Left lobe of liver (tissue), 2 donors: ENCODE measurements around the gene P4HB. TPM values are rescaled to one million over a fixed set of nuclear protein-coding genes. Genes with fewer than 3 reads are reported as not detected.
A peak's percentile ranks its signal among the peaks of the same experiment; 100 is the strongest.

Experiments
- ATAC-seq: fragments of 200-7000 bp; cut with Tn5 transposase; one replicate; pipeline ENCODE4 v1.9.1; 2020; ENCODE audit warnings: mild to moderate bottlenecking, moderate library complexity
- DNase-seq: peaks from one replicate; pipeline ENCODE4 v3.0.0-alpha.2; 2020; ENCODE audit warnings: low spot score
- total RNA-seq: library from RNA; stranded (reverse); gene quantifications from one replicate; pipeline ENCODE4 v1.2.1, GENCODE V29; 2021
- donor health status: DM: no; HTN: no; CAD: no; lungs with moderate emphysema.
- donor health status: DM: no; HTN: yes; CAD: no.

The P4HB gene
- 1,392 TPM for total RNA-seq

DNA sequence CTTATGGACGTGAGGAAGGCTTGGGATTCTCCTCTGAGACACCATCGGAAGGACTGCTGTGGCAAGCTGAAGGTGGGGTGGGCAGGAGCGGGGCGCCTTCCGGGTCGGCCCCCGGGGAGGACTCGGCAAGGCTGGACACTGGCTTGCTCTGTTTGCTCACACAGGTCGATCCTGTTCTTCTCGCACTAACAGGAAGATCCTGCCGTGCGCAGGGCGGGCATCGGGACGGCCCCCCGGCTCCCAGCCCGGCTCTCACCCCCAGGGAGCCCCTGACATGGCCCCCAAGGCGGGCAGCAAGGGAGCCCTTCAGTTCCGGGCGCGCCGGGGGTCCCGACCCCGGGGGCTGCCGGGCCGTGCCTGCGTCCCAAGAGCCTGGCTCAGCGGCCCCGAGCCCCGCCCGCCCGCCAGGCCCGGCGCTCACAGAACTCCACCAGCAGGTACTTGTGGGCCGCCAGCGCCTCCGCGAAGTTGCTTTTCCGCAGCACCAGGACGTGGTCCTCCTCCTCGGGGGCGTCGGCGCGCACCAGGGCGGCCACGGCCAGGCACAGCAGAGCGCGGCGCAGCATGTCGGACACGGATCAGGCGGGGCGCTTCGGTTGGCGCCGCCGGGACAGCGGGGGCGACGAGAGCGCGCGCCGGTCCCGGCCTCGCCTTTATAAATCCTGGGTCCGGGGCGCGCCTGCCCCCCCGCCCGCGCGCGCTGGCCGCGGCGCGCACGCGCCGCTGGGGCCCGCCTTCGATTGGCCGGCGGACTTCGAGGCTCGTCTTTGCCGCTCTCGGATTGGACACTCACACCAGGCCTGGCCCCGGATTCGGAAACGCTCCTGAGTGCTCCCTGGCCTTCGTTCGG is at the start of gene P4HB:
P4HB (minus strand) TSS at position 630 of the 850 bp plus-strand sequence; CDS start at position 566, 64 bp downstream.
- peak; percentile 67 for ATAC-seq
- DNase-seq: no peak

DNA sequence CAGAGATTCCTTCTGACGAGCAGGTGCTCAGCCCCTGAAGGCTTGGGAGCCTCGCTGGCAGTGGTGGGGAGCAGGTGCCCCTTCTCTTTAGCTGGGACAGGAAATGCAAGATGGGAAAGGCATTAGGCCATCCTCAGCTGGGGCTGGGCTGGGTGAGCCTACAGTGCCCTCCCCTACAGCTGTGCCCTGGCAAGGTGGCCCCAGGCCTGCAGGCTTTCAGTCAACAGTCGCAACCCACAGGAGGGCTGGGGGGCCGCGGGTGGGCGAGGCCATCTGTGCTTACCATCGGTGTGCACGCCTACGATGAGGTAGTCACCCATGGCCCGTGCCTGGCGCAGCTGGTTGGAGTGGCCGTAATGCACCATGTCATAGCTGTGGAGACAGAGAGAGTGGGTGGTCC is 48.9 kb upstream of the P4HB start:
- ATAC-seq: no peak
- DNase-seq: no peak

DNA sequence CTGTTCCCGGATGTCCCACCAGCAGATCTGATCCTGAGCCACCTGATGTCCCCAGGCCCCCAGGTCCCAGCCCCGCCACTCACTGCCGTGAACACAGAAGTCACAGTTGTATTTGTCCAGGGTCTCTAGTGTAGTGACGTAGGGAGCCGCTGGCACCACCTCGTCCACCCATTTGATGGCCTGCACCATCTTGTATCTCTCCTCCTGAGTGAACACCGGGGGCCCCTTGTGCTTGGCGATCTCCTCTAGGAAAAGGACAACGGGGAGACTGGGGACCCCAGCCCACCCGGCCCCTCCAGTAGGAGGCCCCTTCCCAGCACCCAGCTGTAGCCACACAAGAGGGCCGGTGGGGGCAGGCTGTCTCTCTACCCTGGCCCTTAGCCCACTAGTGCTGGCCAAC is 48.5 kb upstream of the P4HB start:
- DNase-seq (no peak), ATAC-seq (no peak)

DNA sequence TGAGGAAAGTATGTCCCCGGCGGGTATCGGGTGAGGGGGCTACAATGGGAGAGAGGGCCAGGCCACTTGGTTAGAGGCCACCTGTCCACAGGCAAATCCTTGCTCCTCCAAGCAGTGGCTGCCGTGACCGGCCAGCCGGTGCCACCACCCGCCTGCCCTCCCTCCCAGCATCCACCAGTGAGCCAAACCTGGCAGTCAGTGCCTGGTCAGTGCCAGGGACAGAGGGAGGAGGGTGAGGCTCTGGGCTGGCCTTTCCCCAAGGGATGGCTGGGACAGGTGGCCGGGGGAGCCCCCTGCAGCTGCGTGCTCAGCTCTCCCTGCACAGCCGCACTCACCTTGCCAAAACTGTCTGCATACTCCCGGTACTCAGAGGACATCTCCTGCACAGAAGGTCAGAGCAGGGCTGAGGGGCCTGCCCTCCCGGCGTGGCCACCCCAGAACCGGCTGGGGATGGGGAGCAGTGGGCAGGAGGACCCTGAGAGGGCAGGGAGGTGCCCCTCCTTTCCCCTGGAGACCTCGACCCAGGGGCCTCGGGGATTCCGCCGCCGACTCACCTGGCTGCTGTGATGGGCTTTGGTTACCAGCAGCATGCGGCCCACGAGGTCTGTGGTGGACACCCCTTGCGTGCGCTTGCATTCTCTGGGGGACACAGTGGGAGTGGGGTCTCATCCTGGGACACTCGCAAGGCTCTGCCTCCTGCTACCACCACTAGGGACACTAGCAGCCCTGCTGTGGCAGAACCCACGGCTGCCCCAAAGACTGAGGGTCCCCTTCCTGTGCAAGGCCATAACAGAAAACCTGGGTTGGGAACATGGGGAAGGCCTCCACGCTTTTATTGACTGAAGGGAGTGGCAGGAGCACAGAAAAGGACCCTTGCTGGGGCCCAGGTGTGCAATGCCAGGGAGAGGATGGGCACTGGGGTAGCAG is 47.1 kb upstream of the P4HB start:
- DNase-seq: peak; percentile 52
- ATAC-seq: no peak

DNA sequence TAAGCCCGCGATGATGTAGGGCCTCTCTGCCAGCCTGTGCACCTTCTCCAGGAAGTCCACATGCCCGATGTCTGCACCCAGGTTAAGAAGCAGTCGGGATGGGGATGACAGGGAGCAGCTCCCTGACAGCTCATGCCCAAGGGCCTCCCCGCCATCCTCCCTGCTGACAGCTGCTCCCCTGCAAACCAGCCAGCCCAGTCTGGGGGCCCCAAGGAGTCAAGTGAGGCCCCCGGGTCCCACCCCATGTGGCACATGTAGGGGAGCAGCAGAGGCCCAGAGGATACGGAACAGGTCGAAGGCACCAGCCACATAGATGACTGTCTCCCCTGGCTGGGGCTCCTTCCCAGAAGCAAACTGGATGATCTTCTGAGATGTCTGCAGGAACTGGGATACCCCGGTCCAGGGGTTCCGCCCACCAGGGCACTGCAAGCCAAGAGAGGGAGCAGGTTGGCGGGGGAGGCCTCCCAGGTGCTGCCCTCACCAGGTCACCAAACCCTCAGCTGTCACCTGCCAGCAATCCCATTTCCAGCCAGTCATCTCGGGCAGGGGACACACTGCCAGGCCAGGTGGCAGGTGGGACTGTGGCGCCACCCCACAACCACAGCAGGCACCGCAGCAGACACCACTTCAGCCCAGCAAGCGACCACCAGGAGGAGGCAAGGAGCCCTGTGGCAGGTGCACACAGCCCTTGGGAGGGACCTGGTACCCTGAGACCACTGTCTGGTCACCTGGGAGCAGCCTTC is 46.3 kb upstream of the P4HB start:
- DNase-seq: no peak
- ATAC-seq: no peak

DNA sequence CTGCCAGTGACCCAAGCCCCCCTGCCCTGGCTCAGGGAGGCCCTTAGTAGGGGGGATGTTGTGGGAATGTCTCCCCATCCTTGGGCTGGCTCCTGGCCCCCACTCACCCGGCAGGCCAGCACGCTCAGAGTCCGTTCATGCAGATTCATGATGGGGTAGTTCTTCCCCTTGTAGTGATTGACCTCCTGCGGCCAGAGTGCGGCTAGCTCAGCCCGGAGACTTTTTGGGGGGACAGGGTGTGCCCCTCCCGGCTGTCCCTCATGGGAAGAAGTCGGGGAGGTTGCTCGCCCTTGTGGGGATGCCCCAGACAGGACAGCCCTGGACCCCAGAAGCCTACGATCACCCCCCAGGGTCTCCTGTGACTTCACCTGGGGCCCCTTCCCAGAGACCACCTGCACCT is 45.7 kb upstream of the P4HB start:
- ATAC-seq (no peak), DNase-seq (no peak)

DNA sequence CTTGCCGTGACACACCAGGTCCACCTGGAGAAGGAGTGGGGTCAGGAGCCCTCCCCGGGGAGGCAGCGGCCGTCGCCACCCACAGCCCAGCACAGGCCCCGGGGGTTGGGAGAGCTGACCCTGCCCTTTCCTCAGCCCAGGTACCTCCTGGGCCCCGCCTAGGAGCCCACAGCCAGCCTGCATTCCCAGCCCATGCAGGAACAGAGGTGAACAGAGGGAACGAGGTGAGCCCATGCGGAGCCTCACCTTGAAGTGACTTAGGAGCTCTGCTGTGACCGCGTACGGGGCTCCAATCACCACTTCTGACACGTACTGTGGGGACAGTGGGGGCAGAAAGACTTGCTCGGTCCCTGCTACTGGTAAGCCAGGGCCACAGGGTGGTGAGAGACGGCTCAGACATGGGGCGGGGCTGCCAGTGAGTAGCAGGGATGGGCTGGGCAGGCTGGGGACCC is 45.1 kb upstream of the P4HB start:
- ATAC-seq (no peak), DNase-seq (no peak)

DNA sequence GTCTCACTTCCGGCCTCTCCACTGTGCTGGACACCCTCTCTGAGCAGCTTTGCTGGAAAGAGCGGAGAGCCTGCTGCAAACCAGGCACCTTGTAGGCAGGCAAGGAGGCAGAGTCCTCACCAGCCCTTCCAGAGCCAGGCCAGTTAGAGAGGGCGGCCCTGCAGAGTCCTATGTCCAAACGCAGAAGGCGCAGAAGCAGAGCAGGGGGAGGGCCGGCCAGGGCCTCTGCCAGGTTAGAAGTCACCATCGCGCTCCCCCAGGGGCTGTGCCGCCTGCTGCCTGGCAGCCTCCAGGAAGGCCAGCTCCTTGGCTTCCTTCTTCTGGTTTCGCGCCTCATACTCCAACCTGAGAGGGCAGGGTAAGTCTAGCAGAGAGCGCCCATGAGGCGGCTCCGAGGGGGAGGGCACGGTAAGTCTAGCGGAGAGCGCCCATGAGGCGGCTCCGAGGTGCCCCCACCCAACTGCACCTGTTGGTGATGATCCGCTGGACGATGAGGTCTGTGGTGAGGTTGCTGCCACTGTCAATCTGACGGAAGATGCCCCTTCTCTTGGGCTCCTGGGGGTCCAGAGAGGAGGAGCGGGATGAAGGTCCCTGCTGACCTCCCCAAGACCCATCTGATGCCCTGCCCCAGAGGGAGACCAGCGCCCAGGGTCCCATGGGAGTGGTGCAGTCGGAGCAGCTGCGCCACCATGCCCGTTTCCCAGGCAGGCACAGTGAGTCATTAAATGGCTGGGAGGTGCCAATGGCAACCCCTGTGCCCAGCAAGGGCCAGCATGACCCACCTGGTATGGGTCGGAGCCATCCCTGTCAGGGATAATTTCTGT is 44.5 kb upstream of the P4HB start:
- ATAC-seq (no peak), DNase-seq (peak; percentile 44)

DNA sequence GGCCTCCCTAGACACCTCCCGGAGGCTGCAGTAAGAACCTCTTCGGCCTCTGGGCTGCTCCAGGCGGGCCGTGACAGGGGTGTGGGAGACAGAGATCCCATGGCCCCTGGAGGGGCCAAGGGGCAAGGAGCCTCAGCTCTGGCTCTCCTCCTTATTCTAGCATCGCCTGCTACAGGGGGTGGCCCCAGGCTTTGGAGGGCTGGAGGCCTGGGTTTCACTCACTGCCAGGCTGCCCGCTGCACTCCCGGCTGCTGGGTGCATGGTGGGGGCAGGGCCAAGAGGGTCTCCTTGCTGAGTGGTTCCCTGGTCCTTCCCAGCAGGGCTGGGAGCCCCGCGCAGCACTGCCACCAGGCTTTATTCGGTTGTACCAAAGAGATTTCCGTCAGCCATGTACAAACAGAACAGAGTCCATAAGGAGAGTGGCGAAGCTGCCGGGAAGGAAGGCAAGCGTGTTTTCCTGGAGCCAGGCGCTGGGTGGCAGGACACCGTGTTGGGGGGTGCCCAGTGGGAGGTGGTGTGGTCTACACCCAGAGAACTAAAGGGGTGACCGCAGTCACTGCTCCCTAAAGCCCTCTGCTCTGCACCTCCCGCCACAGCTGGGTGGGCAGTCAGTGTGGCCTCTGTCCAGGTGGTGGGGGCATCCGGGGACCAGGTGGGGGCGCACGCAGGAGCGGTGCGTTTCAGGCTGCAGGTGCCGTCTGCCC is 43.7 kb upstream of the P4HB start:
- no peak for DNase-seq
- ATAC-seq: no peak

DNA sequence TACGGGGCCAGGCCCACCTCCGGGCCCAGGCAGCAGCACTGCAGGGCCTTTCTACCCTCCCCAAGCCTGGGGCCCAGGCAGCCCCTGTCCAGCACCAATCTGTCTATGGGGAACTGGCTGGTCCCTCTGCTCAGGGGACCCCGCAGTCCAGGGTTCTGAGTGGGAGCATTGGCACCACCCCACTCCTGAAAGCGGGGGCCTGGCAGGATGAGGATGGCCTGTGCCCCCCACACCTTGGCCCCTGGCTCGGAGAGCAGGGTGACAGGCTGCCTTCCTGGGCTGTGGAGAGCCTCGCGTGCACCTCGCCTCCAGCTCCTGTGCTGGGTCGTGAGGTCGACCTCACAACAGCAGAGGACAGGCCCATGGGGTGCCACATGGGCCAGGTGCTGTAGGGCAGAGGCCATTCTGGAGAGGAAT is 43.1 kb upstream of the P4HB start:
- no peak for DNase-seq
- peak; percentile 3 for ATAC-seq

DNA sequence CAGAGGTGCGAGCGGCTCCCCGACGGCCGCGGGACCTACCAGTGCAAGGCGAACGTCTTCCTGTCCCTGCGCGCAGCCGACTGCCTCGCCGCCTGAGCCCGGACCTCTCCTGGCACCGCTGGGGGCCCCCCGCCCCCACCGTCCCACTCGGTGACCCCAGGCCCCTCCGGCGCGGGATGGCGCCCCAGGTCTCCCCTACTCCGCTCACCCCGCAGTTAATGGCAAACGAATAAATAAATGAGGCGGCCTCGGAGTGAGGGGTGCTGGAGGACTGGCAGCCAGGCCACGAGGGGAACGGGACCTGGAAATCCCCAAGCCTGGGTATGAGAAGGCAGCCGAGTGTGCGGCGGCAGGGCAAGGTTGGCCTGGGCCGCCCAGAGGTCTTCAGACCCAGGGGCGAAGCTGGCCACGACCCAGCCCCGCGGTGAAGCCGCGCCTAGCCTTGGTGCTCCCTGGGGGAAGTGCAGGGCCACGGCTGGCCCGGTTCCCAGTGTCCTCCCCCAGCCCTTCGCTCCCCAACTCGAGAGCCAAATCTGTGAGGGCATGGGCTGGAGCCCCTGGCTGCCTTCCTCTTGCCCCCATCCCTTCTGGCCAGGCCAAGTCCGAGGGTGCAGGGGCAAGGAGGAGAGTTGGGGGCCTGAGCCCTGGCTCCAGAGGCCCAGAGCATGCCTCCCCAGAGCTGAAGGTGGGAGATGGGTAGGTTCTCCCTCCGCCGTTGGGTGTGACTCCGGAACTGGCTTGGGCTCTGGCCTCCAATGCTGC is 42.5 kb upstream of the P4HB start:
- ATAC-seq (peak; percentile 47), DNase-seq (peak; percentile 60)

DNA sequence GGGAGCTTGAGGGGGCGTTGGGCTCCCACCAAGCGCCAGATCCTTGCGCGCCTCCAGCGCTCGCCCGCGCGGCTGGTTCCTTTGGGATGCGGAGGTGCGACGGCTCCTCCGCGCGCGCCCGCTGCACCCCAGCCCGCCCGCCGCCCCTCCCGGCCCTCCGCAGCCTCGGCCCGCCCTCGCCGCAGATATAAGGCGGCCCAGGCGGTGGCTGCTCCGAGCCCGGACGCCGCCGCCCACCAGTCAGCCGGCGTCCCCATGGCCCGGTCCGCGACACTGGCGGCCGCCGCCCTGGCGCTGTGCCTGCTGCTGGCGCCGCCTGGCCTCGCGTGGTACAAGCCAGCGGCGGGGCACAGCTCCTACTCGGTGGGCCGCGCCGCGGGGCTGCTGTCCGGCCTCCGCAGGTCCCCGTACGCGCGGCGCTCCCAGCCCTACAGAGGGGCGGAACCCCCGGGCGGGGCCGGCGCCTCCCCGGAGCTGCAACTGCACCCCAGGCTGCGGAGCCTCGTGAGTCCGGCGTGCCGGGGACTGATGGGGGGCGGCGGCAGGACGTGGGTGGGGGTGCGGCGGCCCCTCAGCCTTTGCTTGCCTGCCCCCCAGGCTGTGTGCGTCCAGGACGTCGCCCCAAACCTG is 41.8 kb upstream of the P4HB start, which contains the start of gene NPB:
NPB (plus strand) TSS at position 216 of the 630 bp plus-strand sequence; CDS start at position 256, 40 bp downstream.
- ATAC-seq: peak; percentile 62
- DNase-seq: peak; percentile 59

DNA sequence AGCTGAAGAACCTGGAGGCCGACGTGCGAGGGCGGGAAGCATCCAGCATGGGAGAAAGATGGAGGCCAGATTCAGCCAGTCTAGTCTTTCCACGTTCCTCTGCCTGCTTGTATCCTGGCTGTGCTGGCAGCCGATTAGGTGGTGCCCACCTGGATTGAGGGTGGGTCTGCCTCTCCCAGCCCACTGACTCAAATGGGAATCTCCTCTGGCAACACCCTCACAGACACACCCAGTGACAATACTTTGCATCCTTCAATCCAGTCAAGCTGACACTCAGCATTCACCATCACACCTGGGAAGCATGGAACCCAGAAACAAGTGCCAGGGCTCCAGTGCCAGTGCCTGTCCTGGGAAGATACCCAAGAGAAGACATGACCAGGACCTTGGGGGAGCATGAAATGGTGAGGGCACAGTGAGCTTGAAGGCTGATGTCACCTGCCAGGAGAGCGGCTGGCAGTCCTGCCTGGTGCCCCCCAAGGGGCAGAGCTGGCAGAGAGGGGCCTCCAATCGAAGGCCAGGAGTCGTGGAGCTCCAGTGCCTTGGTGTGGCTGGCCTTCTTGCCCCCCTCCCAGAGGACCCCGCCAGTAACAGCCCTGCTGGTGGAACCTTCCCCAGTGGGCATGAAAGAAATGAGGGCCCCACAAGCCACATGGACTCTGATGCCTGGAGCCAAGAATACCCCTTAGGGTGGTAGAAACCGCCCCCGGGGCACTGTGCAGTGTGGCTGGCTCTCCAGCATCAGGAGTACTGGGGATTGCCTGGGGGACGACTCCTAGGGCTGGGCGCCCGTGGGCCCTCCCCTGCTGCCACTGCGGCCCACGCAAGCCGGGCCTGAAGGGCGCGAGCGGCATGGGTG is 41.1 kb upstream of the P4HB start:
- DNase-seq: no peak
- peak; percentile 4 for ATAC-seq

DNA sequence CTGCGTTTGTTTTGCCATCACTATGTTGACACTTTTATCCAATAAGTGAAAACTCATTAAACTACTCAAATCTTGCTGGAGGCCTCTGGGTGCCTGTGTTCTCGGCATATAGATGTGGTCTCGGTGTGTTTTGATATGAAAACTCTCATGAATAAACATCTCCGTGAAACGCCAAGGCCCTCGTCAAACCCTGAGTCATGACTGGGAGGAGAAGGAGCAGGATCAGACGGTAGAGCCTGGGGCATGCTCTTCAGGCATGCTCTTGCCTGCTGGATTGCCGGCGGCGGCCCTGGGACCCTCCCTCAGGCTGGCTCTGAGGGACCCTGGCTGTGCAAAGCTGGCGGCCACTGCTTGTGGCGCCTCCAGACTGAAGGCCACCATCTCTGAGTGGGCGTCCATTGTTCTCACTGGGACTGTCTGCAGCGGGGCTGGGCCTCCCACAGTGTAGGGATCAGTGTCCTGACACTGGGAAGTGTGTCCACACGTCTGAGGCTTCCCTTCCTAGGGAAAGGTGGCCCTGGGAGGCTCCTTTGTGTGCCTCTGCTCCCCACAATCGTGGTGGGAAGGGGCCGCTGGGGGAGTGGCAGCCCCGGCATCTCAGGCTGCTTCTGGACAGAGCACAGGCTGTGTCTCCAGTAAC is 40.0 kb upstream of the P4HB start:
- DNase-seq: no peak
- no peak for ATAC-seq

DNA sequence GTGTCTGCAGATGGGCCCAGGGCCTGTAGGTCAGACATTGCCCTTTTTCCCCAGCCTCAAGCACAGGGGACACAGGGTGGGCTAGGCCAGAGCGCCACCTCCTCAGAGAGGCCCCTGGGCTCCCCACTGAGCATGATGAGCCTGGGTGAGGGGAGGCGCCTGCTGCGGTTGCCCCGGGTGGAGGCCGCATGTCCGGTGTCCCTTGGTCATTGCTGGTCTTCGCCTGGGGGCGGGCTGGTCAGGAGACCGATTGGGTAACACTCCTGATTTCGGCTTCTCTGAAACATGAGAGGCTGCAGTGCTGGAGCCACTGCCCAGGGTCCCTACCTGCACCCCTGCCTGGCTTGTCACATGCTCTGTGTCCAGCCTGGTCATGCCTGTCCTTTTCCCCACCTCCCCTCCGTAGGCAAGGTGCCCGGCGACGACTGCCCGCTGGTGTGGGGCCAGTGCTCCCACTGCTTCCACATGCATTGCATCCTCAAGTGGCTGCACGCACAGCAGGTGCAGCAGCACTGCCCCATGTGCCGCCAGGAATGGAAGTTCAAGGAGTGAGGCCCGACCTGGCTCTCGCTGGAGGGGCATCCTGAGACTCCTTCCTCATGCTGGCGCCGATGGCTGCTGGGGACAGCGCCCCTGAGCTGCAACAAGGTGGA is 39.3 kb upstream of the P4HB start:
- DNase-seq (no peak), ATAC-seq (no peak)

DNA sequence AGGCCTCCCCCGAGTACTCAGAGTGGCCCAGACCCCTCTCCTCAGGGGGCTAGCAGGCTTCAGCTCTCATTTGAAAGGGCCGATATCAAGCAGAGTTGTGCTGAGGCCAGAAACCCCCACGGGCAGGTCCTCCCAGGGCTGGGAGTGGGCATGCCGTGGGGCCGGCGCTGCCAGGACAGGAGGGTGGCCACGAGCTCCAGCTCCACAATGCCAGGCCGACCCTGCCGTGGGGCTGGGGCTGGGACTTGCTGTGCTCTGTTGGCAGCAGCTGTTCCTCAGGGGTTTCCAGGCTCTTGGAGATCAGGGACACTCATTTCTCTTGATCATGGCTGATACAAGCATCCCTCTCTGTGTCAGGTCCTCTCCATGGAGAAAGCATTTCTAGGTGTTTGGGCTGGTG is 38.5 kb upstream of the P4HB start:
- DNase-seq (no peak), ATAC-seq (no peak)
